ENCODE data around the gene CEP295NL.
A peak's percentile ranks its signal among the peaks of the same experiment; 100 is the strongest.
"Not testable (repeated sequence)": the region's sequence is repeated elsewhere in the genome, so short reads cannot be mapped to it uniquely, and the experiment has no call there.

Gene CEP295NL

DNA sequence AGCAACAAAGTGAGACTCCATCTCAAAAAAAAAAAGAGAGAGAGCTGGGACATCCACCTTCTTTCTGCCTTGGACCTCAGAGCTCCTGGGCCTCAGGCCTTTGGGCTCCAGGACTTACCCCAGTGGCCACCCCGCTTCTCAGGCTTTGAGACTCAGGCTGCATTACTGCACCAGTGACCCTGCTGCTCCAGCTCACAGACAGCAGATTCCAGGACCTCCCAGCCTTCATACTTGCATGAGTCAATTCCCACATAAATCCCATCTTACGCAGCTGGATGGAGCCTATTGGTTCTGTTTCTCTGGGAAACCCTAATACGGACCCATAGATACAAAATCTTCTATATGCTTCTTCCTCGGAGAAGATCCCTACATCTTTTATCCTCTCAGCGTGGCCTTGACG is 2.1 kb upstream of the CEP295NL start:
- DNase-seq (ENCODE audit: low spot score) = no peak

- DNase-seq (ENCODE audit: low spot score) = no peak
These were observed 1.4 kb upstream of the CEP295NL start for GRCh38 chr17:78904371-78904770.

DNA sequence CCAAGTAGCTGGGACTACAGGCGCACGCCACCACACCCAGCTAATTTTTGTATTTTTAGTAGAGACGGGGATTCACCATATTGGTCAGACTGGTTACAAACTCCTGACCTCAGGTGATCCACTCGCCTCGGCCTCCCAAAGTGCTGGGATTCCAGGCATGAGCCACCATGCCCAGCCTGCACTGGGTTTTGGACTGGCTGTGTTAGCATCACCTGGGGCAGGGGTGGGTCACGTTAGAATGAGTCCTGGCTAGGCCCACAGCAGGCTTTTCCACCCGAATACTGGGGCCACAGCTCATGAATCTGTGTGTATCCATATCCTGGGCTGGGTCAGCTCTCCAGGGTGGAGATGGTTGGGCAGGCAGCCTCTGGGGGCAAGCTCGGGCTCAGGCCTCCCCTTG is 770 bp downstream of the CEP295NL start:
- not testable (repeated sequence) for DNase-seq (ENCODE audit: low spot score)

GRCh38 chr17:78901806-78902205 is 1.2 kb downstream of the CEP295NL start:
- no peak for DNase-seq (ENCODE audit: low spot score)

GRCh38 chr17:78900816-78901215 is 2.2 kb downstream of the CEP295NL start:
- DNase-seq (ENCODE audit: low spot score) = no peak

- DNase-seq (ENCODE audit: low spot score) = peak; percentile 93
These were observed 3.4 kb downstream of the CEP295NL start for GRCh38 chr17:78899361-78900260.

DNA sequence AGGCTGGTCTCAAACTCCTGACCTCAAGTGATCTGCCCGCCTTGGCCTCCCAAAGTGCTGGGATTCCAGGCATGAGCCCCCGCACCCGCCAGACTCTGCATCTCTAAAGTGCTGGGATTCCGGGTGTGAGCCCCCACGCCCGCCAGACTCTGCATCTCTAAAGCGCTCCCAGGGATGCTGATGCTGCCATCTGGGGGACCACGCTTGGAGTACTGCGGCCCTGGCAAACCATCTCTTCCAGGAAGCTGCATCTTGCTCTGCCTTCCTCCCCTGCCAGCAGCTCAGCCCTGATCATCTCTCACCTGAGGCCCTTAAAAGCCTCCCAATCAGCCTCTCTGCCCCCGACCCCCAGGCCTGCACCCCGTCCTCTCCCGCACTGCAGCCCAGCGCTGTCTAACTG is 4.1 kb downstream of the CEP295NL start:
- no peak for DNase-seq (ENCODE audit: low spot score)

DNA sequence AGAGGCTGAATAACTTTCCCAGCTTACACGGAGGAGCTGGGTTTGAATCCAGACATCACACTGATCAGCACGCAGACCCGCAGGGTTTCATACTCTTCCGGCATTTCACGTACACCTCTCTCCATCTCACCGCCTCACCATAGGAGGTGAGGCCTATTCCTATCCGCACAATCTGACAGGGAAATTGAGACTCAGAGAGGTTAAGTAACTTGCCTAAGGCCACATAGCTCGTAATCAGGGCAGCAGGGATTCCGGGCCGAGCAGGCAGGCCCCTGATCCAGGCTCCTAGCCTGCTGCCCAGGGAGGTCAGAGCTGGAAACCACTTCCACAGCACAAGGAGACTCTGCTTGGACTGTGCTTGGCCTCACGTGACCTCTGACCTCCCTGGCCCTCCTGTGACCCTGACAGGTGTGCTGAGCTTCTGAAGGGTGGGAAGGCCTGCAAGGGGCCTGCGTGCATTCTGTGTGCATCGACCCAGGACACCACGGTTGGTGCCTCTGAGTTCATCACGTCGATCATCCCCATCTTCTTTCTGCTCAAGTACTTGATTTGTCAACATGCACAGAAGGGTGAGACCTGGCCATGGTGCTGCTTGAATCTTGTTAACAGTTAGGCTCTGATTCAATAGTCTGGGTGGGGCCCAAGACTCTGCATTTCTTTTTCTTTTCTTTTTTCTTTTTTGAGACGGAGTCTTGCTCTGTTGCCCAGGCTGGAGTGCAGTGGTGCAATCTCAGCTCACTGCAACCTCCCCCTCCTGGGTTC is 4.7 kb downstream of the CEP295NL start:
- no peak for DNase-seq (ENCODE audit: low spot score)

DNA sequence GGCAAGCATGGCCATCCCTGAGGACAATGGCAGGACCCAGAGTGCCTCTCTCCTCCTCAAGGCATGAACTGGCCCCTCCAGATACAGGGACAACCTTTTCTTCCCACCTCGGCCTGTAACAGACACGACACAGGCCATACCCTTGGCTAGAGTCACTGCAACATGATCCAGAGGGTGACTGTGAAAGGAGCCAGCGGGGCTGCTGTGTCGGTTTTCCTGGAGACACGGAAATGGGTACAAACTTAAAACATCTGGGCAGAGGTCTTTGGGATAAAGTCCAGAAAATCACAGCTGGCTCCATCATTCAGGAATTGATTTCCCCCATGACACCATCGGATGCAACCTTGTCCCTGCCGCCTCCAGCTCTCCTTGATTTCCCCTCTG is 5.3 kb downstream of the CEP295NL start:
- no peak for DNase-seq (ENCODE audit: low spot score)

- no peak for DNase-seq (ENCODE audit: low spot score)
These were observed 6.0 kb downstream of the CEP295NL start for GRCh38 chr17:78896834-78897663.

GRCh38 chr17:78896091-78896833 is 6.7 kb downstream of the CEP295NL start:
- DNase-seq (ENCODE audit: low spot score) = no peak

- DNase-seq (ENCODE audit: low spot score) = no peak
These were observed 7.7 kb downstream of the CEP295NL start for GRCh38 chr17:78895322-78895721.

DNA sequence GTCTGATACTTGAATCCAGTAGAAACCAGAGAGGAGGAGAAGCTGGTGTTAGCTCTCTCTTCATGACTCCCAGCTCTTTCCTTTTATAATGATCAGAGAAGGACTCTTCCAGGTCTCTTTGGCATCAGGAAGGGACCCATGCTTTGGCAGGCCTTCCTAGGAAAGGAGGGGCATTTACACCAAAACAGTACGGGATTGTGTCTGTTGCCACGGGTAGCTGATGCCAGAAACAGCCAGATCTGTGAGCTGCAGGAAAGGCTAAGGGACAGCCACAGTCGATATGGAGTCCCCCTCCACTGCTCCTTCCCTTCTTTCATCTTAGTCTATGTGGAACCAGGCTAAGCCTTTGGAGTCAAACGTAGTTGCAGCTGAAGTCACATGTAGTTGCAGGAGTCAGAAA is 9.3 kb downstream of the CEP295NL start:
- DNase-seq (ENCODE audit: low spot score) = no peak

DNA sequence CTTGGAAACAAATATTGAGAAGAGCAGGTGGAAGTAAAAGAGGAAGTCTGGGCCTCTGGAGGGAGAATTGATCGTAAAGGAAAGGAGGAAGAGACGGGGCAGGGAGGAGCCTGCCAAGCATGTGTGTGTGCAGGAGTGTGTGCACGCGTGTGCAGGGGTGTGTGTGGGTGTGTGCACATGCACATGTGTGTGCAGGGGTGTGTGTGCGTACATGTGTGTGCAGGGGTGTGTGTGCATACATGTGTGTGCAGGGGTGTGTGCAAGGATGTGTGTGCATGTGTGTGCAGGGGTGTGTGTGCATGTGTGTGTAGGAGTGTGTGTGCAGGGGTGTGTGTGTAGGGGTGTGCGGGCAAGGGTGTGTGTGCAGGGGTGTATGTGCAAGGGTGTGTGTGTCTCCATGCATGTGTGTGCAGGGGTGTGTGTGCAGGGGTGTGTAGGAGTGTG is 10.0 kb downstream of the CEP295NL start:
- no peak for DNase-seq (ENCODE audit: low spot score)

DNA sequence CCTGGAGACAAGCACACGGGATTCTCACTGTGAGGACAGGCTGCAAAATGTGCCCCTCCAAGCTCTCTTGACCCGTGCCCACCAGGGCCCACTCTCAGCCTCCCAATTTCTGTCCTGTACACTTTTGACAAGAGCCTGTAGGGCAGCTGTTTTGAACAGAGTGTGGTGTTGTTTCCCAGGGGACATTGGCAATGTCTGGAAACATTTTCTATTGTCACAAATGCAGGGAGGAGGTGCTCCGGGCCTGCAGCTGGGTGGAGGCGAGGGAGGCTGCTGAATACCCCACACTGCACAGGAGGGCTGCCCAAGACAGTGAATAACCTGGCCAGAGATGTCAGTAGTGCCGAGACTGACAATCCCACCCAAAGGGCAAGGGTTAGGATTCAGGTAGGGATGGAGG is 10.5 kb downstream of the CEP295NL start:
- DNase-seq (ENCODE audit: low spot score) = no peak

- DNase-seq (ENCODE audit: low spot score) = no peak
These were observed 10.9 kb downstream of the CEP295NL start for GRCh38 chr17:78892062-78892456.

- no peak for DNase-seq (ENCODE audit: low spot score)
These were observed 11.5 kb downstream of the CEP295NL start for GRCh38 chr17:78891406-78892061.

- no peak for DNase-seq (ENCODE audit: low spot score)
These were observed 12.5 kb downstream of the CEP295NL start for GRCh38 chr17:78890498-78890897.

DNA sequence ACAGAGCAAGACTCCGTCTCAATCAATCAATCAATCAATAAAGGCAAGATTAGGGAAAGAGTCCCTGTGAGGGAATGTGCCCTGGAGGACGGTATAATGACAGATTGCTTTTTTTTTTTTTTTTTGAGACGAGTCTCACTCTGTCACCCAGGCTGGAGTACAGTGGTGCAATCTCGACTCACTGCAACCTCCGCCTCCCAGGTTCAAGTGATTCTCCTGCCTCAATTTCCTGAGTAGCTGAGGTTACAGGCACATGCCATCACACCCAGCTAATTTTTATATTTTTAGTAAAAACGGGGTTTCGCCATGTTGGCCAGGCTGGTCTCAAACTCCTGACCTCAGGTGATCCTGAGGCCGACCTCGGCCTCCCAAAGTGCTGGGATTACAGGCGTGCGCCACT is 12.9 kb downstream of the CEP295NL start:
- DNase-seq (ENCODE audit: low spot score) = not testable (repeated sequence)

- no peak for DNase-seq (ENCODE audit: low spot score)
These were observed 13.5 kb downstream of the CEP295NL start for GRCh38 chr17:78889531-78889930.

DNA sequence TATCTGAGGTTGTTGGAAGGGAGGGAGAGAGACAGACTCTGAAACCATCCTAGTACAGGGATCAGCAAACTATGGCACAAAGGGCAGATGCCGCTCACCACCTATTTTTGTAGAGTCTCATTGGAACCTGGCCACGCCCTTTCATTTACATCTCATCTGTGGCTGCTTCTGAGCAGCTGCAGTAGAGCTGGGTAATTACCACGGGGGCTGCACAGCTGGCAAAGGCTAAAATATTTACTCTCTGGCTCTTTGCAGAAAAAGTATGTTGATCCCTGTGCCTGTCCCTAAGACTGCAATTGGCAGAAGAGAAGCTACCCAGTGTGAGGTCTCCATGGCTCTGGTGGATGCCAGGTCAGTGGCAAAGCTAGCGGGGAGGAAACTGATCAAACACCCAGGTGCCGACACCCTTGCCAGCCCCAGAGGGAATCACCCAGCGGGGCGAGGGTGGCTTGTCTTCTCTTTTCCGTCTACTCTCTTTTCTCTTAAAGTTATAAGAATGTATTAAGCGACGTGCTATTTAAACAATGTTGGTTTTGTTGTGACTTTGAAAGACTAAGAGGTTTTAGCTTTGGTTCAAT is 14.0 kb downstream of the CEP295NL start:
- no peak for DNase-seq (ENCODE audit: low spot score)
